ENCODE measurements around the gene PCK2. TPM values are rescaled to one million over a fixed set of nuclear protein-coding genes. Genes with fewer than 3 reads are reported as not detected.

PCK2 gene
- total and polyA plus RNA-seq, 4 donors, result 39.8 to 250 (median 221) TPM

GRCh38 chr14:24055971-24056799 lies 37.9 kb upstream of the PCK2 start (continued):
- TF ChIP-seq, protein P1, sequence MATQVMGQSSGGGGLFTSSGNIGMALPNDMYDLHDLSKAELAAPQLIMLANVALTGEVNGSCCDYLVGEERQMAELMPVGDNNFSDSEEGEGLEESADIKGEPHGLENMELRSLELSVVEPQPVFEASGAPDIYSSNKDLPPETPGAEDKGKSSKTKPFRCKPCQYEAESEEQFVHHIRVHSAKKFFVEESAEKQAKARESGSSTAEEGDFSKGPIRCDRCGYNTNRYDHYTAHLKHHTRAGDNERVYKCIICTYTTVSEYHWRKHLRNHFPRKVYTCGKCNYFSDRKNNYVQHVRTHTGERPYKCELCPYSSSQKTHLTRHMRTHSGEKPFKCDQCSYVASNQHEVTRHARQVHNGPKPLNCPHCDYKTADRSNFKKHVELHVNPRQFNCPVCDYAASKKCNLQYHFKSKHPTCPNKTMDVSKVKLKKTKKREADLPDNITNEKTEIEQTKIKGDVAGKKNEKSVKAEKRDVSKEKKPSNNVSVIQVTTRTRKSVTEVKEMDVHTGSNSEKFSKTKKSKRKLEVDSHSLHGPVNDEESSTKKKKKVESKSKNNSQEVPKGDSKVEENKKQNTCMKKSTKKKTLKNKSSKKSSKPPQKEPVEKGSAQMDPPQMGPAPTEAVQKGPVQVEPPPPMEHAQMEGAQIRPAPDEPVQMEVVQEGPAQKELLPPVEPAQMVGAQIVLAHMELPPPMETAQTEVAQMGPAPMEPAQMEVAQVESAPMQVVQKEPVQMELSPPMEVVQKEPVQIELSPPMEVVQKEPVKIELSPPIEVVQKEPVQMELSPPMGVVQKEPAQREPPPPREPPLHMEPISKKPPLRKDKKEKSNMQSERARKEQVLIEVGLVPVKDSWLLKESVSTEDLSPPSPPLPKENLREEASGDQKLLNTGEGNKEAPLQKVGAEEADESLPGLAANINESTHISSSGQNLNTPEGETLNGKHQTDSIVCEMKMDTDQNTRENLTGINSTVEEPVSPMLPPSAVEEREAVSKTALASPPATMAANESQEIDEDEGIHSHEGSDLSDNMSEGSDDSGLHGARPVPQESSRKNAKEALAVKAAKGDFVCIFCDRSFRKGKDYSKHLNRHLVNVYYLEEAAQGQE (IDR thresholded peaks at IDR 0.05), result no peak
- no peak for TF ChIP-seq YY1 (IDR thresholded peaks at IDR 0.05)
- no peak for TF ChIP-seq GABPA (IDR thresholded peaks at IDR 0.05 in 1 of 2, conservative IDR thresholded peaks at IDR 0.05 in 1 of 2)

DNA sequence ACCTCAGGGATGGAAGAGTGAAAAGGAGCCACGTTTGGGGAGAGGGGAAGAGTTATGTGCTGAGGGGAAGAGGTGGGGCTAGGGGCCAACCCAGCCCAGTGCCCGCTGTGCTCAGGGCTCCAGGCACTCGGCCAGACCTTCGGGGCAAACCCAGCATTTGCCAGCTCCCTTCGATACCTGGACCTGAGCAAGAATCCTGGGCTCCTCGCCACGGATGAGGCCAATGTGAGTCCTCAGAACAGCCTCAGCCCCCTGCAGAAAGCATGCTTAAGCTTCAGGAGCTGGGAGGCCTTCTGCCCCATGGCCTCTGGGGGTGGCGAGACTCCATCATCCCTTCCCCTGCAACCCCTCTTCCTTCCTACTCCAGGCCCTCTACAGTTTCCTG lies 37.3 kb upstream of the PCK2 start:
- TF ChIP-seq EGR1 (IDR thresholded peaks at IDR 0.05; ENCODE audit: low read depth in 2 of 2), result no peak
- no peak for TF ChIP-seq YY1 (IDR thresholded peaks at IDR 0.05)
- TF ChIP-seq RXRA (IDR thresholded peaks at IDR 0.05), result no peak
- TF ChIP-seq RAD21 (IDR thresholded peaks at IDR 0.05), result no peak
- TF ChIP-seq FOXA1 (IDR thresholded peaks at IDR 0.05), result no peak
- no peak for TF ChIP-seq GABPA (IDR thresholded peaks at IDR 0.05 in 1 of 2, conservative IDR thresholded peaks at IDR 0.05 in 1 of 2)
- TF ChIP-seq, protein P1 (IDR thresholded peaks at IDR 0.05), result no peak
- TF ChIP-seq JUND (IDR thresholded peaks at IDR 0.05), result no peak
- TF ChIP-seq ATF3 (IDR thresholded peaks at IDR 0.05), result no peak
- no peak for TF ChIP-seq MAX (IDR thresholded peaks at IDR 0.05)
- no peak for TF ChIP-seq SP1 (IDR thresholded peaks at IDR 0.05)
- no peak for TF ChIP-seq NR2F2 (IDR thresholded peaks at IDR 0.05)
- TF ChIP-seq TAF1 (conservative IDR thresholded peaks at IDR 0.05), result no peak
- no peak for TF ChIP-seq HNF4G (IDR thresholded peaks at IDR 0.05)
- TF ChIP-seq ZBTB33 (IDR thresholded peaks at IDR 0.05), result no peak
- TF ChIP-seq FOXA2 (IDR thresholded peaks at IDR 0.05), result no peak
- TF ChIP-seq CTCF (IDR thresholded peaks at IDR 0.05; ENCODE audit: low read depth, low read length, missing input control), result no peak
- no peak for TF ChIP-seq HNF4A (conservative IDR thresholded peaks at IDR 0.05)
- WGBS, result 44% methylated on average over 8 of the region's 8 CpGs
- Histone ChIP-seq H3K4me3 (ENCODE audit: low read depth in 1 of 3, low read length in 3 of 3) (no peak overlapping the region), H3K9ac (ENCODE audit: low read depth in 1 of 2, low read length in 2 of 2) (no peak overlapping the region), H3K4me1 (ENCODE audit: control insufficient read depth in 4 of 4, insufficient read depth in 4 of 4, low read length in 3 of 4) (peaks cover 22 to 61% (median 43%) of the 10 kb centered on the region in 4 donors), H3K9me3 (ENCODE audit: control insufficient read depth in 4 of 4, low read length in 3 of 4) (no peaks in the 10 kb centered on the region), H3K27me3 (ENCODE audit: control insufficient read depth in 4 of 4, insufficient read depth in 4 of 4, low read length in 3 of 4) (no peaks in the 10 kb centered on the region), H3K36me3 (ENCODE audit: control insufficient read depth in 4 of 4, insufficient read depth in 3 of 4, low read depth in 1 of 4, low read length in 3 of 4) (no peaks in the 10 kb centered on the region), H3K27ac (ENCODE audit: low read depth in 1 of 2, low read length in 2 of 2) (no peak overlapping the region)
- DNase-seq (ENCODE audit: low spot score), result no peak

Data from liver (tissue), 9 donors.